Endothelial cell (in vitro differentiated cells): ENCODE results near the gene HDAC4. TPM values are rescaled to one million over a fixed set of nuclear protein-coding genes. Genes with fewer than 3 reads are reported as not detected.

Experiments
- DNase-seq: peaks from one replicate; pipeline ENCODE4 v3.0.0; 2021; ENCODE audit warnings: low spot score
- H3K27ac Mint-ChIP-seq: one replicate; pipeline ENCODE4 v1.8.0; 2021; ENCODE audit warnings: mixed read lengths, inconsistent platforms; ENCODE audit not compliant: unreplicated experiment
- H3K27me3 Mint-ChIP-seq: one replicate; pipeline ENCODE4 v1.8.0; 2021; ENCODE audit warnings: mild to moderate bottlenecking, moderate library complexity, mixed read lengths, inconsistent platforms; ENCODE audit not compliant: unreplicated experiment
- H3K36me3 Mint-ChIP-seq: one replicate; pipeline ENCODE4 v1.8.0; 2021; ENCODE audit warnings: mild to moderate bottlenecking, low read depth, mixed read lengths, inconsistent platforms; ENCODE audit not compliant: unreplicated experiment
- H3K4me1 Mint-ChIP-seq: one replicate; pipeline ENCODE4 v1.8.0; 2021; ENCODE audit warnings: mild to moderate bottlenecking, mixed read lengths, inconsistent platforms; ENCODE audit not compliant: unreplicated experiment
- H3K4me3 Mint-ChIP-seq: one replicate; pipeline ENCODE4 v1.8.0; 2021; ENCODE audit warnings: mild to moderate bottlenecking, mixed read lengths, inconsistent platforms; ENCODE audit not compliant: unreplicated experiment
- H3K9me3 Mint-ChIP-seq: one replicate; pipeline ENCODE4 v1.8.0; 2021; ENCODE audit warnings: mixed read lengths, inconsistent platforms; ENCODE audit not compliant: unreplicated experiment
- CTCF ChIP-seq: fragments of 200-600 bp; sonication (generic); IDR thresholded peaks from one replicate; pipeline ENCODE4 v1.5.0; 2021; ENCODE audit warnings: antibody characterized with exemption; ENCODE audit not compliant: unreplicated experiment
- total RNA-seq: library from RNA; stranded (reverse); fragmentation: NEBNext Ultra II Directional; extraction: Animal tissue kit (Norgen Biotek cat#: 25700); gene quantifications from one replicate; pipeline ENCODE4 v1.2.1, GENCODE V29; 2021; ENCODE audit not compliant: unreplicated experiment

The HDAC4 gene
- total RNA-seq, 1 donor from 2014 or later: 26.0 TPM

DNA sequence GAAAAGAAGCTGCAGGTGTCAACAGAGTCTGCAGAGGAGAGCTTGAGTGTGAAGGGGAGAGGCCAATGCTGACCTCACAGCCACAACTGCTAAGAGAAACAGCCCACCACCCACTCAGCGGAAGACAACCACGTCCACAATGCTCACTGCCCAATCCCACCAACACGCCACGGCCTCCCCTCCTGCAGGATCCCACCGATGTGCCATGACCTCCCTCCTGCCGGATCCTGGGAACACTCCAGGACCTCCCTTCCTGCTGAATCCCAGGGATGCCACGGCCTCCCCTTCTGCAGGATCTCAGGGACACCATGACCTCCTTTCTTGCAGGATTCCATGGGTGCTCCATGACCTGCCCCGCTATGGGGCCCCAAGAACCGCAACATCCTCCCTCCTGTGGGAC, 285.2 kb downstream of the HDAC4 start:
- no peak for TF ChIP-seq CTCF
- no peak overlapping the region for H3K27ac Mint-ChIP-seq
- peaks cover 26% of the 10 kb centered on the region for H3K4me1 Mint-ChIP-seq
- H3K9me3 Mint-ChIP-seq: no peaks in the 10 kb centered on the region
- no peak for DNase-seq
- H3K4me3 Mint-ChIP-seq: no peak overlapping the region
- H3K36me3 Mint-ChIP-seq: no peaks in the 10 kb centered on the region
- peaks cover 10% of the 10 kb centered on the region for H3K27me3 Mint-ChIP-seq

DNA sequence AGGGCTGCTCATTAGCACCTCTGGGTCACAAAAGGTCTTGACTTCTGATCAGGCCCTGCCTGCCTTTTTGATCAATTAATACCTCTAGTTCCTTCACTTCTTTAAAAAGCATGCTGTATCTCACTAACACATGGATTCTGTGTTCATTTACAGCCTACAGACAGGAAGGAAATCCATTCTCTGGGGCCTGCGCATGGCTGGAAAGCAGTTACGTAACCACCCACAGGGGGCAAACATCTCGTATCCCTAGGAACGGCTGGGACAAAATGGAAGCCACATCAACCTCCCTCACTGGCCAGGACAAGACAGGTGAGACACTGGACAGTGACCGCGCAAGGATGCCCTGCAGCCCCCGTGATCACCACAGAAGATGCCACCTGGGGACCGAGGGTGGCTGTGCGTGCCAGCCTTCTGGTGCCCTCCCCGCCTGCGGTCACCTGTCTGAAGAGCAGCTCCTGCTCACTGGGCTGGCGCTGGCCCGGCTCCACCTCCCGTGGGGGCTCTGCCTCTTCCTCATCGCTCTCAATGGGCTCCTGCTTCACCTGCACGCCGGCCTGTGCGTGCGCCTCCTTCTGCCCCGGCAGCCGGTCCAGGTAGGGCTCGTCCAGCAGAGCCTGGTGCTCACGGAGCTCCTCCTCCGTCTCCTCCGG, 286.1 kb downstream of the HDAC4 start:
- no peak for TF ChIP-seq CTCF
- H3K27ac Mint-ChIP-seq: peak overlapping the region; percentile 88

GRCh38 chr2:239114119-239114581, 286.7 kb downstream of the HDAC4 start:
- Mint-ChIP-seq H3K9me3 (no peaks in the 10 kb centered on the region), H3K36me3 (no peaks in the 10 kb centered on the region), H3K27ac (peak overlapping the region; percentile 88), H3K27me3 (peaks cover 7% of the 10 kb centered on the region), H3K4me3 (no peak overlapping the region), H3K4me1 (peaks cover 25% of the 10 kb centered on the region)
- no peak for TF ChIP-seq CTCF
- DNase-seq: peak; percentile 31

More for the DNA sequence above, 286.1 kb downstream of the HDAC4 start:
- Mint-ChIP-seq H3K4me1 (peaks cover 26% of the 10 kb centered on the region), H3K9me3 (no peaks in the 10 kb centered on the region), H3K27me3 (peaks cover 8% of the 10 kb centered on the region), H3K36me3 (no peaks in the 10 kb centered on the region), H3K4me3 (no peak overlapping the region)
- DNase-seq: peak; percentile 34

DNA sequence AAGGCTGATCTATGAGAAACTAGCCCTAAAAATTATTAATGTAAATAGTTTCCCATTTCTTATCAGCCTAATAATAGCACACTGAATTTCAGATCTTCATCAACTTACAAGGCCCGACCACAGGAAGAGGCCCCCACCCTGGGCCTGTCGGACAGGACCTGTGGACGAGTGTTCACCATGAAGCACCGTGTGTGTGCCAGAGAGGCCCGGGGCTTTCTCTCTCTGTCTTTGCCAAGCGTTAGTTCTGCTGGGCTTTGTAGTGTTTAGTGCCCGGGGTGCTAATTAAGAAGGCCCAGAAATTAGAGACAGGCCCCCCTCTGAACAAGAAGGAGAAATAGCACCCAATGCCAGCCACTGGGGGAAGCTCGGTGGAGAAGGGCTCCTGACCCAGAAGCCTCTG, 287.2 kb downstream of the HDAC4 start:
- no peaks in the 10 kb centered on the region for H3K36me3 Mint-ChIP-seq
- DNase-seq: no peak
- H3K4me1 Mint-ChIP-seq: peaks cover 22% of the 10 kb centered on the region
- peaks cover 6% of the 10 kb centered on the region for H3K27me3 Mint-ChIP-seq
- H3K27ac Mint-ChIP-seq: no peak overlapping the region
- no peak overlapping the region for H3K4me3 Mint-ChIP-seq
- no peak for TF ChIP-seq CTCF
- no peaks in the 10 kb centered on the region for H3K9me3 Mint-ChIP-seq

DNA sequence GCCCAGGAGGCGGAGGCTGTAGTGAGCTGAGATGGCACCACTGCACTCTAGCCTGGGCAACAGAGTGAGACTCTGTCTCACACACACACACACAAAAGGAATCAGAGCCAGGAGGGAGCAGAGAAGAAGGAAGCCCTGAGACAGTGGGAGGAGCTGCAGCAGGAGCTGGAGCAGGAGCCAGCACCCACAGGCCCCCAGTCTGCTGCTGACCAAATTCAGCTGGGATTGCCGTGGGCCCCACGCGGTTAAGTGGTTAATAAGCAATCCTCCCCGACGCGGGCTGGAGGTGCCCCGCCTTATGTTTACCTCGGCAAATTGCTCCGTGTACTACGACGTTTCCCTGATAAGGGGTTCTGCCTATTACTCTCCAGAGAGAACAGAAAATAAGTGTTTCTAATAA, 287.6 kb downstream of the HDAC4 start:
- Mint-ChIP-seq H3K27me3 (peaks cover 4% of the 10 kb centered on the region), H3K27ac (peak overlapping the region; percentile 72), H3K36me3 (no peaks in the 10 kb centered on the region), H3K4me3 (no peak overlapping the region), H3K9me3 (no peaks in the 10 kb centered on the region), H3K4me1 (peaks cover 22% of the 10 kb centered on the region)
- no peak for TF ChIP-seq CTCF
- no peak for DNase-seq
